Activated naive CD4-positive, alpha-beta T cell treated with anti-CD3 and anti-CD28 coated beads, Interleukin-2, amount 10 ng/mL, durations not matched to agents 5 hours and 36 hours (primary cell): ENCODE results near the gene ADORA2B. TPM values are rescaled to one million over a fixed set of nuclear protein-coding genes. Genes with fewer than 3 reads are reported as not detected.

ENCODE experiments used
- total RNA-seq, 2 experiments: library from RNA; stranded (reverse); gene quantifications; one replicate each; pipeline ENCODE4 v1.2.3, GENCODE V29; 2021

The ADORA2B gene
- under 1 TPM; 0.77 to 0.98 TPM for total RNA-seq

DNA sequence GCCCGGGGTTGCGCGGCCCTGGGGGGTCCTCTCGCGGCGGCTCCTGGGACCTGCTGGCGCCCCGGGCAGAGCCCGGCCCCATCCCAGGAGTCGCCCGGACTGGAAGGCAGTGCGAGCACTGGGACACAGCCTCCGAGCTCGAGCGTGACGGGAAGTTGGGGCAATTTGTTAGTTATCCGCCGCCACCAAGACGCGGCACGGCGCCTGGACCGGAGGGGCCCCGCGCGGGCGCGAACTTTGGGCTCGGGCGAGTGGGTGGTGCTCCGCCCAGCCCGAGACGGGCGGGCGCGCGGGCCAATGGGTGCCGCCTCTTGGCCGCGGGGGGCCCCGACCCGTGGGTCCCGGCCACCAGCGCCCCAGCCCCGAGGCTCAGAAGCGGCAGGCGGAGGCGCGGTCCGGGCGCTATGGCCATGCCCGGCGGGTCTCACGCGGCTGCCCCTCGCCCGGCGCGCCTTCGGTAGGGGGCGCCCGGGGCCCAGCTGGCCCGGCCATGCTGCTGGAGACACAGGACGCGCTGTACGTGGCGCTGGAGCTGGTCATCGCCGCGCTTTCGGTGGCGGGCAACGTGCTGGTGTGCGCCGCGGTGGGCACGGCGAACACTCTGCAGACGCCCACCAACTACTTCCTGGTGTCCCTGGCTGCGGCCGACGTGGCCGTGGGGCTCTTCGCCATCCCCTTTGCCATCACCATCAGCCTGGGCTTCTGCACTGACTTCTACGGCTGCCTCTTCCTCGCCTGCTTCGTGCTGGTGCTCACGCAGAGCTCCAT, at the start of gene ADORA2B:
Gene ADORA2B (plus strand): TSS at position 372 of the 768 bp plus-strand sequence. CDS start 119 bp downstream, at position 491.

DNA sequence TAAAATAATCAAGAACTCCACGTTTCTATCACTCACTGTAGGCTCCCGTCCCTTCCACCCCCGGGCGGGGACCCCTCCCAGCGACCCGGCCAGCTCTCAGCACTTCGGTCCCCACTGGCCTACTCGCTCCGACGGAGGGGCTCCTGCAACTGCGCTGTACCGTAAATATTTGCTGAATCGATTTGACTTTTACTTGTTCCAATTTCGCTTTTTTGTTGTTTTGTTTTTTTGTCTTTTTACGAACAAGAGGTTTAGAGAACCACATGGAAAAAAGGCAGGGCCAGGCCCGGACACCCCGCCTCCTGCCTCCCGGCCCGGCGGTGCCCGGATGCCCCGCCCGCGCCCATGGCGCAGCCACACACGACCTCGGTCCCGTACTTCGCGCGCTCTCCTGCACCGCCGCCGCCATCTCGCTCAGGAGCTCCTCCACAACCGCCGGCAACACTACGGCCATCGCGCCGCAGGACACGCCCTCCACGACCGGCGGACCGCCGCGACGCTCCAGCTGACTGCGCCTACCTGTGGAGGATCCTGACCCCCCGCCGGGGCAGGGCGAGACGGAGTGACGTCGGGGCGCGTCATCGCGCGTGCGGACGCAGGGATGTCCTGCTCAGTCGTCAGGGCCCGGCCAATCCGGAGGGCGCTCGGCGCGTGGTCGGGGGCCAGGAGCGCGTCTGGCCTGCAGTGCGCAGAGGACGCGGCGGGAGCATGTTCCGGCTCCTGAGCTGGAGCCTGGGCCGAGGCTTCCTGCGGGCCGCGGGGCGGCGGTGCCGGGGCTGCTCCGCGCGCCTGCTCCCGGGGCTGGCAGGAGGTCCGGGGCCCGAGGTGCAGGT, 54.4 kb downstream of the ADORA2B start, which contains the start of the genes TTC19 and ZSWIM7:
Gene TTC19 (plus strand): TSS at position 684 of the 833 bp plus-strand sequence. CDS start 25 bp downstream, at position 709.
Gene ZSWIM7 (minus strand): TSS at position 564 of the 833 bp plus-strand sequence. CDS start 110 bp downstream, at position 454.

Other genes with a start within 250 kb of the ADORA2B start
- 10 to 100 TPM; 20.2 to 20.9 TPM for gene ZNF286A, start 245.4 kb upstream of the ADORA2B start, total RNA-seq
- gene TBC1D26, start 212.8 kb upstream of the ADORA2B start, total RNA-seq, result not detected
- gene ZSWIM7, start 54.6 kb downstream of the ADORA2B start, total RNA-seq, result 10 to 100 TPM; 15.0 to 19.5 TPM
- 10 to 100 TPM; 26.0 to 26.8 TPM for gene TTC19, start 54.7 kb downstream of the ADORA2B start, total RNA-seq